ENCODE measurements around the gene CD2.

Gene CD2

GRCh38 chr1:116759636-116760035 lies 5.4 kb downstream of the CD2 start:
- Histone ChIP-seq H3K9ac (ENCODE audit: low read depth, low read length, poor library complexity, severe bottlenecking) (no peak overlapping the region), H3F3A (ENCODE audit: low read depth) (no peaks in the 10 kb centered on the region), H3K9me2 (replicated peaks; ENCODE audit: low read depth, low read length) (no peaks in the 10 kb centered on the region), H3K79me2 (ENCODE audit: insufficient read depth, low read length) (no peaks in the 10 kb centered on the region), H3K4me1 (ENCODE audit: insufficient read depth, low read length, poor library complexity, severe bottlenecking) (peaks cover 13% of the 10 kb centered on the region), H3K27me3 (ENCODE audit: insufficient read depth, low read length, poor library complexity, severe bottlenecking) (no peaks in the 10 kb centered on the region), H3K4me3 (ENCODE audit: low read length, poor library complexity, severe bottlenecking) (no peak overlapping the region), H3K36me3 (ENCODE audit: insufficient read depth, low read length) (no peaks in the 10 kb centered on the region), H2AFZ (ENCODE audit: low read length) (no peak overlapping the region), H3K9me3 (ENCODE audit: insufficient read depth, low read depth, low read length) (no peaks in the 10 kb centered on the region), H4K20me1 (ENCODE audit: insufficient read depth, low read length, poor library complexity, severe bottlenecking) (no peaks in the 10 kb centered on the region), H3K4me2 (ENCODE audit: low read depth, low read length, poor library complexity, severe bottlenecking) (no peak overlapping the region)
- TF ChIP-seq CTCF (conservative IDR thresholded peaks at IDR 0.05; ENCODE audit: low read length) (no peak), EZH2phosphoT487 (IDR thresholded peaks at IDR 0.05; ENCODE audit: borderline replicate concordance) (no peak)

- H2AFZ ChIP-seq (ENCODE audit: low read length) = no peak overlapping the region
- H3K4me2 ChIP-seq (ENCODE audit: low read depth, low read length, poor library complexity, severe bottlenecking) = no peak overlapping the region
- H3K4me3 ChIP-seq (ENCODE audit: low read length, poor library complexity, severe bottlenecking) = no peak overlapping the region
- no peak overlapping the region for H3K9ac ChIP-seq (ENCODE audit: low read depth, low read length, poor library complexity, severe bottlenecking)
- H3K4me1 ChIP-seq (ENCODE audit: insufficient read depth, low read length, poor library complexity, severe bottlenecking) = peaks cover 13% of the 10 kb centered on the region
- no peaks in the 10 kb centered on the region for H3K9me2 ChIP-seq (replicated peaks; ENCODE audit: low read depth, low read length)
- H3F3A ChIP-seq (ENCODE audit: low read depth) = no peaks in the 10 kb centered on the region
- H4K20me1 ChIP-seq (ENCODE audit: insufficient read depth, low read length, poor library complexity, severe bottlenecking) = no peaks in the 10 kb centered on the region
- H3K27me3 ChIP-seq (ENCODE audit: insufficient read depth, low read length, poor library complexity, severe bottlenecking) = no peaks in the 10 kb centered on the region
- no peaks in the 10 kb centered on the region for H3K9me3 ChIP-seq (ENCODE audit: insufficient read depth, low read depth, low read length)
- TF ChIP-seq CTCF (conservative IDR thresholded peaks at IDR 0.05; ENCODE audit: low read length) (no peak), EZH2phosphoT487 (IDR thresholded peaks at IDR 0.05; ENCODE audit: borderline replicate concordance) (no peak)
- no peaks in the 10 kb centered on the region for H3K79me2 ChIP-seq (ENCODE audit: insufficient read depth, low read length)
- H3K36me3 ChIP-seq (ENCODE audit: insufficient read depth, low read length) = no peaks in the 10 kb centered on the region
These were observed 6.3 kb downstream of the CD2 start for GRCh38 chr1:116760487-116760886.

DNA sequence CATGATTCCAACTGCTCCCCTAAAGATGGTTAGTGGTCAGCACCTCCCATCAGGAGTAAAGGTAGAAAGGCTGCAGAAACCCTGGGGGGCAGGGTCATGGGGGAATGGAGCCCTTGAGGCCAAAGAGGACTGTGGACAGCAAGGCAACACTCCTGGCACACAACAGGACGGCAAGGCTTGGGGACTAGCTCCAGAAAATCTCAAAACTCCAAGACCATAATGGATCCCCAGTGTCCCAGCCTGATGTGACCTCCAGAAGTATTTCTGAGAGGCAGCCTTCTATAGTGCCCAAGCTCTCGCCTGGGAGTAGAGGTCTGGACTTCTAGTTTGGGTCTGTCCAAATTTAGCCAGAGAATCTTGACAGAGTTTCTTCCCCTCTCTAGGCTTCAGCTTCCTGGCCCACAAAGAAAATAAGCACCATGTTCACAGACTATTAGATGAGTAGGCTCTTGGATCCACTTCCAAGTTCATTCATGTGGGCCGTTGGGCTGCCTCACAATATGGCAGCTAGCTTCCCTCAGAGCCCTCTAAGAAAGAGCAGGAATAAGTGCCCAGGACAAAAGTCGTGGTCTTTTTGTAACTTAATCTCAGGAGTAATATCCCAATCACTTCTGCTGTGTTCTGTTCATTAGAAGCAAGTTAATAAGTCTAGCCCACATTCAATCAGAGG lies 6.9 kb downstream of the CD2 start:
- no peaks in the 10 kb centered on the region for H3K9me2 ChIP-seq (replicated peaks; ENCODE audit: low read depth, low read length)
- no peak overlapping the region for H2AFZ ChIP-seq (ENCODE audit: low read length)
- H3F3A ChIP-seq (ENCODE audit: low read depth) = no peaks in the 10 kb centered on the region
- H3K4me1 ChIP-seq (ENCODE audit: insufficient read depth, low read length, poor library complexity, severe bottlenecking) = peaks cover 13% of the 10 kb centered on the region
- TF ChIP-seq CTCF (conservative IDR thresholded peaks at IDR 0.05; ENCODE audit: low read length) = no peak
- TF ChIP-seq EZH2phosphoT487 (IDR thresholded peaks at IDR 0.05; ENCODE audit: borderline replicate concordance) = no peak
- no peaks in the 10 kb centered on the region for H3K27me3 ChIP-seq (ENCODE audit: insufficient read depth, low read length, poor library complexity, severe bottlenecking)
- H3K79me2 ChIP-seq (ENCODE audit: insufficient read depth, low read length) = no peaks in the 10 kb centered on the region
- H4K20me1 ChIP-seq (ENCODE audit: insufficient read depth, low read length, poor library complexity, severe bottlenecking) = no peaks in the 10 kb centered on the region
- H3K36me3 ChIP-seq (ENCODE audit: insufficient read depth, low read length) = no peaks in the 10 kb centered on the region
- no peak overlapping the region for H3K9ac ChIP-seq (ENCODE audit: low read depth, low read length, poor library complexity, severe bottlenecking)
- no peak overlapping the region for H3K4me2 ChIP-seq (ENCODE audit: low read depth, low read length, poor library complexity, severe bottlenecking)
- no peak overlapping the region for H3K4me3 ChIP-seq (ENCODE audit: low read length, poor library complexity, severe bottlenecking)
- H3K9me3 ChIP-seq (ENCODE audit: insufficient read depth, low read depth, low read length) = no peaks in the 10 kb centered on the region

Data from Loucy (cell line).